Body of pancreas (tissue), 4 donors: ENCODE measurements around the gene ANP32E.

Experiments
- CTCF ChIP-seq, 7 experiments: fragments of 450-650 bp in 4 of 7; fragments of 200-600 bp in 3 of 7; sonication (generic) in 3 of 7; IDR thresholded peaks; one replicate each; pipeline ENCODE4 v1.5.1; 2016 to 2019; ENCODE audit warnings: antibody characterized with exemption in 7 of 7
- POLR2A ChIP-seq, 3 donors: fragments of 450-650 bp; IDR thresholded peaks; one replicate each; pipeline ENCODE4 v1.6.1; 2016; ENCODE audit warnings: antibody characterized with exemption in 3 of 3, mild to moderate bottlenecking in 2 of 3

DNA sequence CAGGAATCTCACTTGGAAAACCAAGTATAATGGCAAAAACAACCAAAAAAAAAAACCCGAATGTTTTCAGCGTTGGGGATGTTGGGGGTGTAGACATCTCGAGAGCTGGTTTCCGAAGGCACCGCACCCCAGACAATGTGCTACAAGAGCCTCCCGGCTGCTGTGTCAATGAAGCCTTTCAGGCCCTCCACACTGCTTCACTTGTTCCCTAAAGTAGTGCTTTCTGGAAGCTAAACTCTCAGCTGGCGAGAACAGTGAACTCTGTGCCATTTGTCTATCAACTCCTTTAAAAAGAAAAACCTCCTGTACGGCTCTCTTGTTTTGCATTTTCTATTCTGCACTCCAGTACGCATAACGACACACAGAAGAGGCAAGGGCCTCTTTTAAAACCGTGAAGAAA, 53.7 kb downstream of the ANP32E start:
- TF ChIP-seq CTCF (IDR thresholded peaks at IDR 0.05) (no peak), POLR2A (IDR thresholded peaks at IDR 0.05) (no peak)
